ENCODE results near the gene TGFBR3.

Gene TGFBR3

DNA sequence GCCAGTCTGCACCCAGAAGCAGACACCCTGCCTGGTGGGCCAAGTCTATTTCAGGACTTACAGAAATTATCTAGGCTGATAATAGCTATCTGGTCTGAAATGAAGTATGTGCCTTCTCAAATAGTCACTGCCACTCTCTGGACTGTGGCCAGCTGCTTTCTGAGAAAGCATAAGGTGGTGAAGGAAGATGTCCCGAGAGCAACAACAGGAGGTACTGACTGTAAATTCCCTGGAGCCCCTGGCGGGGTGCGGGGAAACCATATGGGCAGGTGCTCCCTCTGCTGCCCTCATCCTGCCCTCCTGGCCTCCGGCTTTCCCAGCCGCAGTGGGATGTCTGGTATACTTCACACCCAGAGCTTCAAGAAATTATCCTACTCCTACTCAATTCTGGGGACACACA lies 86.8 kb downstream of the TGFBR3 start:
- DNase-seq (ENCODE audit: low spot score) = no peak

DNA sequence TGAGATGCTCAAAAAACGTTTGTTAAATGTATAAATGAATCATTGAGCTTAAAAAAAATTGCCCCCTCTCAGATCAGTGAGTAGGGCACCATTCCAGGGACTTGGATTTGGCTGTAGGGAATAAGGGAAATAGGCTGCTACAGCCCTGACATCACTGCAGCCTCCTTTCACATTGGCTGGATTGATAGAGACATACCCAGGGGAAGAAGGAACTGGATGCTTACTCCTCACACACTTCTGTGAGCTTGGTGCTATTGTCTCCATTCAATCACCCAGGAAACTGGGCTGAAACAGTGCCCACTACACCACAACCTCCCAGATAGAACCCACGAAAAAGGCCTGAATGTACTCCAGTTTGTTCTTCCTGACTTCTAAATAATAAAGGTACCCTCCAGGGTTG lies 87.2 kb downstream of the TGFBR3 start:
- DNase-seq (ENCODE audit: low spot score) = no peak

DNA sequence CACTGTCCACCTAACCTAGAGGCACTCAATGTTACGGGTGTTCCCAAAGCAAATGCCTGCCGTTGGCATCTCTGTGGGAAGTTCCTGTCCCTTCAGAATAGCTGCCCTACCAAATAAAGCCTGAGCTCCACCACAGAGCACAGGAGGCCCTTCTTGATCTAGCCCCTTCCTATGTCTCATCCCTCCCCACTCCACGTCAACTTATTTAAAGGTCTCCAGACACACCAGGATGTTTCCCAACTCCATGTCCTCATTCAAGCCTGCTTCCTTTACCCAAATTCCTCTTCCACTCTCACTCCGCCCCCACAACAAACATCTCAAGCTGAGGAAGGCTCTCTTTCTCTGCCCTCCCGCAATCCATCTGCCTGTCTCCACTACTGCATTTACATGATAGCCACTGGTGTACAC lies 87.7 kb downstream of the TGFBR3 start:
- DNase-seq (ENCODE audit: low spot score) = no peak

DNA sequence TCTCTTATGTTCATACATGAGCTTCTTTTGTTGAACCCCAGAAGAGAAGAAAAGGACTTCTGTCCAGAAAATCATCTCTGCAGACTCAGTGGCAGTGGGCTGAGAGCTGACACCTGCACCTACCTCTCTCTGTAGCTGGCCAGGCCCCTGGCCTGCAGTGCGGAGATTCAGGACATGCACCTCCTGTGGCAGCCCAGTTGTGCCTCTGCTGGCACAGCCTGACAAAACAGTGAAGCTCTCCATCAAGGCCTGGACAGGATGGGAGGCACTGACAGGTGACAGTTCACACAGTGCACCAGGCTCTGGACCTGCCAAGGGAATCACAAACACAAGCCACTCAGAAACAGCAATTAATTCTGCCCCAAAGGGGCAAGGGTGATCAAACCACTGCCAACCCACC lies 88.8 kb downstream of the TGFBR3 start:
- DNase-seq (ENCODE audit: low spot score) = no peak

DNA sequence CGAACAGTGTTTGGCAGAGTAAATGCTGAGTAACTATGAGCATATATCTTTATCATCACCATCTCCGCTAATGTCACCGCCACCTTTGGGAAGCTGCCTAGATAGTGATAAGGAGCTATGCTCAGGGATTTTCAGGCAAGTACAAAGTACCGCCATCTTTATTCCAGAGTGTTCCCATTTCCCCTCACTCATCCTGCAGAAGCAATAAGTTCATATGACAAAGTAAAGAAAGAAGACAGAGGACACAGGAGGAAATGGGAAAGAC lies 89.6 kb downstream of the TGFBR3 start:
- DNase-seq (ENCODE audit: low spot score) = no peak

DNA sequence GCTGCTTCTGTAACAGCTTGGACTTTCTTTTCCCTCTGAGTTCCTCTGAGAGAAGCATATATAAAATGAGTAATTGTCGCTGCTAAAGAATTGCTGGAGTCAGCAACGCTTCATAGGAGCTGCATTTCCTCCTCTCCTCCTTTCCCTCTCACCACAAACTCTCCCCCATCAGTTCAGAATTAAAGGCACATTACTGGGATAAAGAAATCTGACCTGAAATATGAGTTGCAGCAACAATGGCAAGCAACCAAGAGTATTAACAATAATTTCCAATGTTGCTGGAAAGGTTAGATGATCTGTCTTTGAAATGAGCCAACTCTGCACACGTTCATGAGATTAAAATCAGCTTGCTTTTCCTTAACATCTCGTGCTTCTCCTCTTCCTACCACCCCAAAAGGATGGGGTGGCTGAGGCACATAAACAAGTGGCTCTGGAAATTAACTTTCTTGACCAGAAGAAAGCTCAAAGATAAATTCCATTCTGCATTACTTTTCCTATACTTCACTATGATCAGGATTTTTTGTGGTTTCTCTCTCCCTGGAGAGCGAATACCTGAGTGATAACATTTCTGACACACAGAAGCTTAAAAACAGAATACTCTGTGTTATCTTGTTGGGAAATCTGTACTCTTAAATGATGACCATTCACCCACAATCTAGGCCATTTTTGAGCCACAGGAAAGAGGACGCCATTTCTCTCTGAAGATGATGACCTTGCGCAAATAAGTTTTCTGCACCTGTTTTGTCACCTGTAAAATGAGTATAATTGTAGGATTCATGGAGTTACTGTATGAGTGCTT lies 90.2 kb downstream of the TGFBR3 start:
- DNase-seq (ENCODE audit: low spot score) = no peak

DNA sequence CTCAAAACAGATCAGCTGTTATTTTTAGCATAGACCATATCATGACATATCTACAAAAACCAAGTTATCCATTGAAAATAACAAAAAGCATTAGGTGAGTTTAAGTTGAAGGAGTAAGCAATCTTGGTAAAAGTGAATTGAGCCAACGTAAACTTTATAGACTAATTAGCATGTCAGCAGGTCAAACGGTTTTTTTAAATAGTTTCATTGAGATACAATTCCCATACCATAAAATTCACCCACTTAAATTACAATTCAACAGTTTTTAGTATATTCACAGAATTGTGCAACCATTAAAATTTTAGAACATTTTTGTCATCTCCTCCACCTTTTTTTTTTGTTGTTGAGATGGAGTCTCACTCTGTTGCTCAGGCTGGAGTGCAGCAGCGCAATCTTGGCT lies 92.1 kb downstream of the TGFBR3 start:
- DNase-seq (ENCODE audit: low spot score) = no peak

DNA sequence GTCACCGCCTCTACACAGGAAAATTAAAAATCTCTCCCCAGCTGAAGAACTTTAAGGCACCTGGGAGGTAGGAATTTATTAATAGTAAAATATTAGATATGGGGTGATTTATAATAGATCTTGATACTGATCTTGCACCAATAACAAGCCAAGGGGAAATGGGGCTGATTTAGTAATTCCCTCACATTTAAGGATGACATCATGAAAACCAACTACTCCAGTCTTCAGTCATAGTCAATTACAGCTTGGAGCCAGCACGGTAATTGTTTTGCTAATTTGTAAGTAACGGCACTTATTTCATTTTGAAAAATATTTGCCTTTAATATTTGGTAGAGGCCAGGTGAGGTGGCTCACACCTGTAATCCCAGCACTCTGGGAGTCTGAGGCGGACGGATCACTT lies 92.8 kb downstream of the TGFBR3 start:
- DNase-seq (ENCODE audit: low spot score) = no peak

DNA sequence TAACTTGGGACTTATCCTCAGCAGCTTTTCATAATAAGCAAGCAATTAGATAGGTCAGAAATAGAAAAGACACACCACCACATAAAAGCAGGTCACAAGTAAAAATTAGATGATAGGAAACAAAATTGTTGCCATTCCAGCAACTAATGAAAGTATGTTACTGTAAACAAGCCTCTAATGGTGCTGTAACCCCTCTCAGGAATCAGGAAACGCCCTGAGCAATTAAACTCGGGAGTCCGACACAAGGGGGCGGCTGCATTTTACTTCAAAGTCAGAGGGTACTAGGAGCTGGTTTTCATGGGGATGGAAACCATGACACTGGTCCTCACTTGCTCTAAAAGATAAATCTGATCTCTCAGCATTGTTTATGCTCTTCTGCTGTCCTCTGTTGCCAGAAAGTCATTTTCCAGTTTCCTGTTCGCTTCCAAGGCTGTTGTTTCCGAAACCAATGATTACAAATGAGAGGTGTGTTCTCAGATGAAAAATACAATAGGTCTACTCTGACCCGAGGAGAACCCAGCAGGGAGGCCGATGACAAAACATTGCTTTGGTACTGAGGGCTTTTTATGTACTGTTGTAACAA lies 93.4 kb downstream of the TGFBR3 start:
- DNase-seq (ENCODE audit: low spot score) = no peak

DNA sequence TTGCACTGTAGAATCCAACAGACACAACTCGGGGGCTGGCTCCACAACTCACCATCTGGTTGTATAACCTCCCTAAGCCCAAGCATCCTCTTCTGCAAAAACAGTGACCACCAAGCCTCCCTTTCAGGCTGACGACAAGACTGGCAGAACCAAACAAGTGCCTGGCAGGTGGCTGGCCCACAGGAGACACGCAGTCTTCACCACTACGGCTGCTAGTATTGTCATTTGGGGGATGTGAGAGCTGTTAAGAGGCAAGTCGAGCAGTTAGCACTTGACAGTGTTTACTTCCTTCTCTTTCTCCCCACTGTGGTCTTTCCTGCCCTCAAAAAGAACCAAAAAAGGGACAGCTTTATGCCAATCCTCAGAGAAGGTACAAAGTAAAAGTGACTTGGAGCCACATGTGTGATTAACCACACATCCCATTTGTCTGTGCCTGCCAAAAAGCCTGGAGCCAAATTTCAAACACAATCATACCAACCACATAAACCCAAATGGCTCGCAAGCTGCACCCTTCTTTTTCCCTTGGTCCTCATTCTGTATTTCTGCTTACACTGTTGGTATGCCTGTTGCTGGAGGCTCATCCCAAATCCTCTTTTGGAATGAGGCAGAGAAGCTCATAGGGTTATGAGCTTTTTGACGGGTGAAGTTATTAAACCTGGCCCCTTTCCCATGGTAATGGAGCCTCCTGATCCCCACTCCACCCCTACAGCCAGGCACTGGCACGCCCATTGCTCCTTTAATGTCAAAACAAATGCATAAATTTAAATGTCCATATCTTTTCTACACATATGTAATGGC lies 94.1 kb downstream of the TGFBR3 start:
- DNase-seq (ENCODE audit: low spot score) = no peak

DNA sequence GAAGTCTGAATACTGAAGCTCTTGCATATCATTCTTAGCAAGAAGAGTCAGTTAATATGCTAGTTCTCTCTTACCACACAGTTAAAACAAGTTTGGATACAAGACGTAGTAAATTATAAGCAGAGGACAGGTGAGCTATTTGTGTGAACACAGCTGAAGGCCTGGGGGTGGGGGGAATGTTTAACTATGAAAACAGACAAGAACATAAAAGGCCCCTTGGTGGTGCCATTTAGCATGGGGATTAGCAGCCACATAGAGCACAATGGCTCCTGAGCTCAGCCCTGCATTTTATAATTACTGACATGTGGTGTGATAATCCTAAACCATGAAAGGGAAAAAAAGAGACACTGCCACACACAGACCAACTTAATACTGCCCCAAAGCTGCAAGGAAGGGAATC lies 94.8 kb downstream of the TGFBR3 start:
- DNase-seq (ENCODE audit: low spot score) = no peak

DNA sequence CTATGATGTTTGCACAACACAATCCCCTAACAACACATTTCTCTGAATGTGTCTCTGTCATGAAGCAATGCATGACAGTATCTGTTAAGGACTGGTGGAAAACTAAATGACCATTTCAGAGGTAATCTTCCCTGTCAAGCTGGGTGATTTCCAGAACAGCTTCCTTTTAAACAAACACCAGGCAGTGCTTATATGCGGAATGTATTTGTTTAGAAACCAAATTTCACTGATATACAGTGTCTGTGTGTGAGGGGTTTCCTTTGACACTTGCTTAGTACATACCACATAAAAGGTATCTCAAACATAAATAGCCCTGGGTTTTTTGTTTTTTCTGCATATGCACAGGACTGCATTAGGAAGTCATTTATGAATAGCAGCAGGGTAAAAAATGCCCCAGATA lies 95.6 kb downstream of the TGFBR3 start:
- DNase-seq (ENCODE audit: low spot score) = no peak

DNA sequence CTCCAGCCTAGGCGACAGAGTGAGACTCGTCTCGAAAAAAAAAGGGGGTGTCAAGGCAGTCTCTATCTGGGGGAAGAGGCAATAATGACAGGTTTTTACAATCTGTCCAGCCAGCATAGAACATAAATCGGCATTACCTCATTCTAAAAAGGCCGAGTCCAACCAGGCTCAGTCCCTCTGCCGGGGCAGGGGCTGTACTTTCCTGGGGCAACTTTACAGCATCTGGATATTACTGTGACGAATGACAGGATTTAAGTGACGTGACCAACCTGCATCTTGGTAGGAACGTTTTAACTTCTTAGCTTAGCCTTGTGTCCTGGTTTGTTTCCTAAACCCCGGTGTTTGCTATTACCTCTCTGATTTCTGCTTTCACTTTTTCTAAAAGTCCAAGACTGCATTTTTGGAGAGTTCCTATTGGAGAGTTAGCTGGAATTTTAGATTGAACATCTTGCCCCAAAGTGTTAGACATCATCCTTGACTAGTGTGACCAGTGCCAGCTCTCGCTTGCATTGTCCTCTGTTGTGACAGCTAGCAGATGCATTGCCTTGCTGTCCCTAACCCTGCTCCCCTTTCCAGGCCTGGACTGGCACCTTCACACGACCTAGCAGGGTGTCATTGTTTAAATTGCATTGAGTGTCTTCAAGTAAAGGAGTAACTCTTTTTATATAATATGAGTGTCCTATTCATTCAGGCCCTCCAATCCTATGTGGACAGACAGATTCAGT lies 96.5 kb downstream of the TGFBR3 start:
- no peak for DNase-seq (ENCODE audit: low spot score)

DNA sequence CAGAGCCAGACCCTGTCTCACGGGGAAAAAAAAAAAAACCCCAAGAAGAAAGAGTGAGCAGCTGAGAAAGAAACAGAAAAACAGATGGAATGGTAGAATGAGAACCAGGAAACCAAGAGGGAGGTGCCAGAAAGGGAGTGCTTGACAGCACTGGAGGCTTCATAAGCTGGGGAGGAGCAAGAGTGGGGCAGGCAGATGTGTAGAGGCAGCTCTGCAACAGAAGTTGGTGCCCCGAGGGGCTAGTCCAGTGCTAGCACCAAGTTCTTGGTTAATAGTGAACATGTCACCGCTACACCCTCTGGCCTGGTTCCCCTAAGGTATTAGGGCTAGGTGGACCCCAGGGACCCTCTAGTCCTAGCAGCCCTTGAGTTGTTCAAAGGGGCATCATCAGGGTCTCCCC lies 98.0 kb downstream of the TGFBR3 start:
- no peak for DNase-seq (ENCODE audit: low spot score)

DNA sequence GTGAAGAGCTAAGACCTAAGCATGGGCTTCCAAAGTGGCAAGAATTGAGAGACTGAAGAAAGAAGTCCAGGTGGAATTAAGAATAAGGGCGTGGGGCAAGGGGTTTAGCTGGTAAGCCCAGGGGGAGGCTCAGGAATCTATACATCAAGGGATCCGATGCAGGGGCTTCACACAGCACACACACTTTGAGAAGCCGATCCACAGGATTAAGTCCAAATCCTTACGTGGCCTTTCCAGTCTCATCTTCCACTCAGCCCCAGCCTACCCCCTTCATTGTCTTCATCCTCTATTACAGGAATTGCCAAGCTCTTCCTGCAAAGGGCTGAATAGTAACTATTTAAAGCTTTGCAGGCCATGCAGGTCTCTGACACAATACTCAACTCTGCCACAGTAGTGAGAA lies 101.3 kb downstream of the TGFBR3 start:
- DNase-seq (ENCODE audit: low spot score) = no peak

DNA sequence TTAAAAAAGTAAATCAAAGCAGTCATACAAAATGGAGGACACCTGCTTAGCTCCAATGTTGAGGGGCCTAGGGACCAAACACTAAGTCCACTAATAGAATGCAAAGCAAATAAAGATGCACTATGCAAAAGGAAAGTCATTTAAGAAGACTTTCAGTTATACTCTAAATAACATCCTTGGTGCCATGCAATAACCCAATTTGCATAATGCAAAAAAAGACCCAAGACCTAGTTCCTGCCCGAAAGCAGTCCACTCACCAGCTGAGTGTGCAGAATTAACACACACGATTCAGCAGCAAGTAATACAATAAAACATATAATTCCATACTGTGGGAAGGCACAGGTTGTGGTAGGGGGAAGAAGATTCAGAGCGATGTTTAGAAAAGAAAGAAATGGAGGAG lies 101.8 kb downstream of the TGFBR3 start:
- DNase-seq (ENCODE audit: low spot score) = no peak

DNA sequence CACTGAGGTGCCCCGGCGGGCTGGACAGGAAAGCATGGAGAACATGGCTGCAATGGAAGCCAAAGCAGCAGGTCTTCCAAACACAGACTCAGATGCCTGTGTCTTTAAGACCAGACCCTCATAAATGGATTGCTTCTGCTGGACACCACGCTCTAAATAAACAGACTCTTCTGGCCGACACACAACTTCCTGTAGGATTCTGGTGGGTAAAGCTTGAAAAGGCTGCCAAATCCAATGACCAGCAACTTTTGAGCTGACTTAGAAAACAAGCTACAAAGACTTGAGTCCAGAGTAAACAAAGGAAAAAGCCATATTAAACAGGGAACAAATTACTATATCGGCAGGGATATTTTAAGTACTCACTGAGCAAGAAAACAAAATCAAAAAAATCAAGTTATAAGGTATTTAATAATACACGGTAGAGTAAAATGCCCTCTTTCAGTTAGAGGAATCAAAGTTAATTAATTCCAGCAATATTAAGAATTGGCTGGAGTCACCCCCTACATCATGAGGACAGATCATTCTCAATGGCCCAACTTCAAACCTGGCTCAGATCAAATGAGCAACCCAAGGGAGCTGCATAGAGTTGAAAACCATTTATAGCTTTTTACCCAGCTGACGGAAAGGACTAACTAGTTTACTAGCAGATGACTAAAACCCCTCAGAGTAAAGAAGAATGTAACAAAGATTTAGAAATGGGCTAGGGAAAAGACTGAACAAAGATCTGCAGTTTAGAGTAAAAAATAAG lies 102.4 kb downstream of the TGFBR3 start:
- no peak for DNase-seq (ENCODE audit: low spot score)

DNA sequence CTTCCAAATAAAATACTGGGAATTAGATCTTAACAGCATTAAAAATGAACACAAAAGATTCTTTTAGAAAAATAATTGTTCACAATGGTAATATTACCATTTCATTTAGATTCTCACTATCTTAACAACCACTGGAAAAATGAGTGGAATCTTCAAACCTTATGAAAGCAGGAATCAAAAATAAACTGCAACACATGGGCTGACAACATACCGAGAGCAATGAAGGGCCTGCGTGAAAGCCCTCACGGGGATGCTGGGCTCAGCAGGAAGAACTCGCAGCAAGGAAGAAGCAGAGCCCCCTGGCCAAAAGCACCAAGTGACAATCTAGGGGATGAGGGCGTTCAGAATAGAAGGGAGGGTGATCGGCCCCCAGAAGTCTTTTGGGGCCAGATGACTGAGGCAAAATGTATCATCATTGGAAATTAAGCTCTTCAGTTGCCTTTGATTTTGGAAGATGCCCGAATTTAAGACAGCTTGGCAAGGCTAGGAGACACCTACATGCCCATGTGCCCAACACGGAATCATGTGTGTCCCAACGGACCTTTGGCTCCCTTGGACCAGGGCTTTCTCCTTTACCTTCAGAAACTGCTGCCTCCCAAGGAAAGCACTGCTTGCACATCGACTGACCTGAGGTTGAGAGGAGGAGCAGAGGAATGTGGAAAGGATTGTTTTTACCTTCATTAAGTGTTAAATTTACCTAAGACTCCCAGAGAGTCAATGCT lies 103.9 kb downstream of the TGFBR3 start:
- no peak for DNase-seq (ENCODE audit: low spot score)

DNA sequence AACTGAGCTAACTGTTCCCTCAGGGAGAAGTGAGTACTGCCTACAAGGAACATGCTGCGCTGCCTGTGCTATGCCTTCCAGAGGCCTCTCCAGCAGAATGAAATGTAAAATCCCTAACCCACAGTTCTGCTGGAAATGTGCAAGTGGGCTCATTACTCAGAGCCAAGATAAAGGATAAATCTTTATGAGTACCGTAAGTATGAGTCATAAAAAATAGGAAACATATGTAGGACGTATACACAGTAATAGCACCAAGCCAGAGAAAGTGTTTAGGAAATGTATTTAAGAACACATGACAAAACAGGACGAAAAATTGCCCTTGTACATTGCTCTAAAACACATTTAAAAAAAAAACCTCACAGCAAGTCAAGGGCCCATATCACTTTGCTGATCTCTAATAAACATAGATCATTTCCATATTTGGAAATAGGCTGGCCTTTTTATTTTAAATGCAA lies 104.6 kb downstream of the TGFBR3 start:
- DNase-seq (ENCODE audit: low spot score) = no peak

DNA sequence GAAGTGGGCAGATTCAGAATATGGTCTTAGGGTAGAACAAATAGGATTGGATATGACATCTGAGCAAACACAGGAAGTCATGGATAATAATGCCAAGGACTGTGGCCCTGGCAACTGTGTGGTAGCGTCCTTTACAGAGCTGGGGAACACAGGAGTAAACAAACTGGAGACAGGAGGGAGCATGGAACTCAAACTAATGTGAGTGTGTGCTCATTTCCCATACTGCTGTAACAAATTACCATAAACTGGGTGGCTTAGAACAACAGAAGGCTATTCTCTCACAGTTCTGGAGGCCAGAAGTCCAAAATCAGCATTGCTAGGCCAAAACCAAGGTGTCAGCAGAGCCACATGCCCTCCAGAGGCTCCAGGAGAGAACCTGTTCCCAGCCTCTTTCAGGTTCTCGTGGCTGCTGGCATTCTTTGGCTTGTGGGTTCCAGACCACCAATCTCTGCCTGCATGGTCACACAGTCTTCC lies 106.4 kb downstream of the TGFBR3 start:
- DNase-seq (ENCODE audit: low spot score) = no peak

DNA sequence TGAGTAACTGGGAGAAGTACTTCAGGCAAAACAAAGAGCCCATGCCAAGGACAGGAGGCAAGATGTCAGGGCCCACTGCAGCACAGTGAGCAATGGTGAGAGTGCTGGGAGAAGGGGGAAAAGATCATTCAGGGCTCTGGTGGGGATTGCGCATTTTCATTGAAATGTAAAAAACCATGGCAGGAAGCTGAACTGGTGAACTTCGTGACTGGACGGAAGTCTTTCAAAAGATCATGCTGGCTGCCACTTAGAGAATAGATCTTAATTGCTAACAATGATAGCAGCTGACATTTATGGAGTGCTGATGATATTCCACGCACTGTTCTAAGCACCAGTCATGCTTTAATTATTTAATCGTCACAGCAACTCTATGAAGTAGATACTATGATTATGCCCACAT lies 107.0 kb downstream of the TGFBR3 start:
- DNase-seq (ENCODE audit: low spot score) = no peak
